Measurements from ENCODE around the gene NOTCH3.
A peak's percentile ranks its signal among the peaks of the same experiment; 100 is the strongest.

NOTCH3 gene

DNA sequence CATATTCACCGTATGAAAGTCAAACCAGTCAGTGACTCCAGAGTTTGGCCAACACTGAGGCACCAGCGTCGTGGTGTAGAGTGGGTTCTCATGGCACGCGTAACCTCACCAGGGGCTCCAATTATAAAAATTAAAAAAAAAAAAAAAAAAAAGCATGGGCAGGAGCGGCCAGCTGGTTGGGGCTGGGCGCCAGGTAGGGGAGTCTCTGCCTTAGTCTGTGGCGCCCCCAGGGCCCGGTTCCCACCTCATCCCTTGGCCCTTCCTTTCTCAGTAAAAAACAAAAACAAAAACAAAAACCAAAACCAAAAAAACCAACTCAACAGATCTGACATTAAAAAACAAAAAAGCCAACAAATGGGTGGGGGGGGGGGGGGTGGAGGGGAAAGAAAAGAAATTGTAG lies 36.1 kb upstream of the NOTCH3 start:
- DNase-seq (ENCODE audit: low read depth in 2 of 2): no peak

DNA sequence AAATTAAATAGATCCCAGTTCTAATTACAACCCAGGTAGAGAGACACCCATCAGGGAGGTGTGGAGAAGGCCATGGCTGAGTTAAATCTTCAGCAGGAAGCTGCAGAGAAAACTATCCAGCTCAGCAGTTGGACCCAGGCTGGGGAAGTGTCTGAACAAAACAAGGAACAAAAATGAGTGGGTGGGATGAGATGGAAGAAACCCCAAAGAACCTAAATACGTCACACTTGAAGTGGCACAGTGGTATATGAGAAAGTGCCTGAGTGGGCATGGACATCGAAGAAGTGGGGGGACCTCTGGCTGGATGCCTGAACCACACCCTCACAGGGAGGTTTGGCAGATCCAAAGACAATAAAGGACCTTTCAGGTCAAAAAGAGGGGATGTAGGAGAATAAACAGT lies 35.0 kb upstream of the NOTCH3 start:
- no peak for DNase-seq (ENCODE audit: low read depth in 2 of 2)

DNA sequence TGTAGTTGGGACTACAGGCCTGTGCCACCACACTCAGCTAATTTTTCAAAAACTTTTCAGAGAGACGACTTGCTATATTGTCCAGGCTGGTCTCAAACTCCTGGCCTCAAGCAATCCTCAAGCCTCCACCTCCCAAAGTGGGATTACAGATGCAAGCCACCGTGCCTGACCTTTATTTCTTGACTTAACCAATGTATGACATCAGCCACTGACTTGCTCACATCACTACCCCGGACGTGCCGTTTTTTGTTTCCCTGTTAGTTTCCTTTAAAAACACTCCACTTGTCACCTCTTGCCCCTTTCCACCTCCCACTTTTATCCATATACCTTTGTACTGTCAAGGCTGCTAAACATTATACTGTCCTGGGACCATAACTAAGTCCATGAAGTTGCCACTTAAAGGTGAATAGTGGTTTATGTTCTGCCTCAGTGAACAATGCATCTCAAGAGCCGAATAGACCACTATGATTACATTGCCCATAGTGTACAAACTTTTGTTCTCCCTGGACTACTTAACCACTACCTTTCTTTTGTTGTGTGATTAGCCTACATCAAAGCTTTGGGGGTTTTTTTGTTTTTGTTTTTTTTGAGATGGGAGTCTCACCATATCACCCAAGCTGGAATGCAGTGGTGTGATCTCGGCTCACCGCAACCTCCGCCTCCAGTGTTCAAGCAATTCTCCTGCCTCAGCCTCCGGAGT lies 33.8 kb upstream of the NOTCH3 start:
- no peak for DNase-seq (ENCODE audit: low read depth in 2 of 2)

DNA sequence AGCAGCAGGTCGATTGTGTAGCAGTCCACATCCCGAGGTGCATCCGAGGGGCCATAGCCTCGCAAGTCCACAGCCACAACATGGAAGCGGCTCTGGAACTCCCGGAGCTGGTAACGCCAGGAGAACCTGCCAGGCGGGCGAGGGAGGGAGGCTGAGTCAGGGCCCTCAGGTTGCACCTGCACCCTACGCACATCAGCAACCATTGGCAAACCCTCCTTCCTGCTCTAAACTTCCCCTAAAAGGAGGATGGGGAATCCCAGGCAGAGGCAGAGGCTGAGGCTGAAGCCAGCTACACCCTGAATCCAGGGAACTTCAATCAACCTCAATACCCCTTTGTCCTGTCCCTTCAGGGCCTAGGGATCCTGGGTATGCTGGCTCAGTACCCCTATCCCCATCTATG lies 30.5 kb upstream of the NOTCH3 start:
- no peak for DNase-seq (ENCODE audit: low read depth in 2 of 2)

DNA sequence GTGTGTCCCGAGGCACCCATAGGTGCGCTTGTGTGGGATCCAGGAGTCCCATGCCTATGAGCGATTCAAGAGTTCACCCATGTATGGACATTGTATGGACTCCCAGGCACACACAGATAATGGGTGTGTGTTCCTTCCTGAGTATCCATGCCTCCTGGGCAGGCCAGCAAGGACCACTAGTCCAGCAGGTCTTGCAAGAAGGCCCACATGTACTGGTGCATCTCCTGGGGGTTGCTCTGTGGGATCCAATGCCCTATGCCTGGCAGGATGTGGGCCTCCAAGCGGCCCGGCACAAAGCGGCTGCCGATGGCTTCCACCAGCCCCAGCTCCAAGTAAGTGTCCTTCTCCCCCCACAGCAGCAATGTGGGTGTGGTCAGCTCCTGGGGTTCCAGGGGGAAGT lies 26.5 kb upstream of the NOTCH3 start:
- DNase-seq (ENCODE audit: low read depth in 2 of 2): no peak

DNA sequence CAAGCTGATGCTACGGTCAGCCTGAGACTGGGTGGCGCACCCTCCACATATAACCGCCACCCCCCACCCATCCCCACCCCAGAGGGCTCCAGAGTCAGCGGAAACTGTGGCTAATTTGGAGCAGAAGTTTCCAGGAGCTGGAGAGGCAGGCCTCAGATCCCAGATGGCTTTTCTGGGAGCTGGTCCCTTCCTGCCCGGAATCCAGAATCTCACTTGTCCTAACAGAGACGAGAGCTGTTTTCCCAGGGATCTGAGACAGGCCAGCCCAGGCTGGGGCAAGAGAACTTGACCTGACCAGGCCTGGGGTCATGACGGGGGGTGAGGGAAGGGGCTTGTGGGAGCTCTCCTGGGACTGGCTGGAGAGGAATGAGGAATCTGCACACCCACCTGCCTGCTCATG lies 25.0 kb upstream of the NOTCH3 start:
- DNase-seq (ENCODE audit: low read depth in 2 of 2): no peak

DNA sequence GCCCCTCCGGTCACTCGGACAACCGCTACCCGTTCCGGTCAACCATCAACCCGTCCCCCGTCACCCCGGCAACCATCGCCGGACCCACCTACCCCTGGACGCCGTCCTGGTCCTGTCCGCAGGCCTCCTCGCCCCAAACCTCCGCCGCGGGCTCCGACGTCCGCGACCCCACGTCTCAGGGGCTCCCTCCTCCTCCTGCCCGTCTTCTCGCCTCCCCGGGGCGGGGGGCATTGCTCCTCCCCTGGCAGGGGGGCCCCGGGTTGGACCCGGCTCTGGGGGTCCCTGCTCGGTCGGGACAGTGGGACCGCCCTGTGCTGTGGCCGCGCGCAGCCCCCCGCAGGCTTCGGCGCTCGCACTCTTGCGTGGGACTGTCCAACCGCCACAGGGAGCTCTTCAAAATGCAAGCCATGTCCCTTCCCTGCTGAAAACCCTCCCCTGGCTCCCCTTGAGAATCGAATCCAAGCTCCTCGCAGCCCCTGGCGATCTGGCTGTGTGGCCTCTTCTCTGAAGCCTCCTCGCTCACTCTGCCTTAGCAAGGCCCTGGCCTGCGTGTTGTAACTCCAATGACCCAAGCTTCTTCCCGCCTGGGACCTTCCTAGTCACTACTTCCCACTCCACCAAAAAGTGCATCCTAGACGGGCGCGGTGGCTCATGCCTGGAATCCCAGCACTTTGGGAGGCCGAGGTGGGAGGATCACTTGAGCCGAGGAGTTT lies 23.0 kb upstream of the NOTCH3 start:
- DNase-seq (ENCODE audit: low read depth in 2 of 2): no peak

DNA sequence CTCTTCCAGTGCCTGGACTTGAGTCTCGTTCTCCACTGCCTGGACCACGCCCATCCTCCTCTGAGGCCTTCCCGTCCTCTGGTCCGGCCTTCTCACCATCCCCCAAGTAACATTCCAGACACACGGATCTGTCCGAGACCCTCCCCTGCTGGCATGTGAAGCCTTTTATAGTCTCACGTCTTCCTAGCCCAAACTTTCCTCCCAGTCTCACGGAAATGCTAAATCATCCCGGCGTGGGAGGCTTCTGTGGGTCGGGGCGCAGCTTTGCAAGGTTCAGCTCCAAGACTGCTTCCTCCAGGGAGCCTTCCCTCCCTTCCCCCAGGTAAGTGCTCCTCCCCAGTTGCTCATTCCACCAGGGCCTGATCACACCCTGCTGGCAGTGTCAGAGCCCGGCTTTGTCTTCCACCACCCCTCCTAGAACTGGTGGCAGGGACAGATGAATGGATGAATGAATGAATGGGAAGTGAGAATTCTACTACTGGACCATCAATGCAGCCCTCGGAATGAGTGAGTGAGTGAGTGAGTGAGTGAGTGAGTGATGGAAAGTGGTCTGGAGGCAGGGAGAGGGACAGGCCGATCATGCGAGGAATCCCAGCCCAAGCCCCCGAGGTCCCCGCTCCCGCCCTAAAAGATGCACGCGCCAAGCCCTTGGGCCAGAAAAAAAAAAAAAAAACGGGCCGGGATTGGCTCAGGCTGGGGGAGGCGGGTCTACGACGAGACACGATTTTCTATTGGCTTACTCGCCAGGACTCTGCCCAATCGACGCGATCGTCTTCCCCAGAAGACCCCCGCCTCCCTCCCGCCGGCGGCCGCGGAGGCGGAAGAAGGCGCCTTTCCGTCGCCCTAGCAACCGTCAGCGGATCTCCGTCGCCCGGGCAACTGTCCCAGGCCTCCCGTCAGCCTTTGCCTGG lies 22.2 kb upstream of the NOTCH3 start:
- peak; percentile 74 to 77 for DNase-seq (ENCODE audit: low read depth in 2 of 2)

DNA sequence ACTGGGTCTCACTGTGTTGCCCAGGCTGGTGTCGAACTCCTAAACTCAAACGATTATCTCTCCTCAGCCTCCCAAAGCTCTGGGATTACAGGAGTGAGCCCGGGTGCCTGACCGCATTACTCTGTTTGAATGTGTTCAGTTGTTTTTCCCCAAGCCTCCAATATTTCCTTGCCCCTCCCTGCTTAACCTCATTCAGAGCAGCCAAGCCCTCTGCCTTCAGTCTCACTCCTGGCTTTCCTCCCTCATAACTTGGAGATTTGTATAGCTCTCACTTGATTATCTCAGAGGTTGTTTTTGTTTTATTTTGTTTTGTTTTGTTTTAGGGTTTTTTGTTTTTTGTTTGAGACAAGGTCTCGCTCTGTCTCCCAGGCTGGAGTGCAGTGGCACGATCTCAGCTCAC lies 20.0 kb upstream of the NOTCH3 start:
- no peak for DNase-seq (ENCODE audit: low read depth in 2 of 2)

DNA sequence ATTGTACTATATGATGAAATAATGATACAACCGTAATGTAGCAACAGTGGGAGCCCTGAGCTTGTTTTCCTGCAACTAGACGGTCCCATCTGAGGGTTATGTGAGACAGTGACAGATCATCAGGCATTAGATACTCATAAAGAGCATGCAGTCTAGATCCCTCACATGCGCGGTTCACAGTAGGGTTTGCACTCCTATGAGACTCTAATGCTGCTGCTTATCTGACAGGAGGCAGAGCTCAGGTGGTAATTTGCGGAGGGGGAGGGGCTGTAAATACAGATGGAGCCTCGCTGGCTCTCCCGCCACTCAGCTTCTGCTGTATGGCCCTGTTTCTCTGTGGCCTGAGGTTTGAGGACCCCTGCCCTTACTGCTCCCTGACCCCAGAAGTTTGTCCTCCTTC lies 17.7 kb upstream of the NOTCH3 start:
- DNase-seq (ENCODE audit: low read depth in 2 of 2): no peak

DNA sequence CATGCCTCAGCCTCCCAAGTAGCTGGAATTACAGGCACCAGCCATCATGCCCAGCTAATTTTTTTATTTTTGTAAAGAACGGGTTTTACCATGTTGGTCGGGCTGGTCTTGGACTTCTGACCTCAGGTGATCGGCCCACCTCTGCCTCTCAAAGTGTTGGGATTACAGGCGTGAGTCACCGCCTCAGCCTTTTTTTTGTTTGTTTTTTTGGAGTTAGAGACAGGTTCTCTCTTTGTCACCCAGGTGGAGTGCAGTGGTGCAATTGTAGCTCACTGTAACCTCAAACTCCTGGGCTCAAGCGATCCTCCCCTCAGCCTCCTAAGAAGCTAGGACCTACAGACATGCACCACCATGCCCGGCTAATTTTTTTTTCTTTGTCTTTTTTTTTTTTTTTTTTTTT lies 15.6 kb upstream of the NOTCH3 start:
- DNase-seq (ENCODE audit: low read depth in 2 of 2): no peak

DNA sequence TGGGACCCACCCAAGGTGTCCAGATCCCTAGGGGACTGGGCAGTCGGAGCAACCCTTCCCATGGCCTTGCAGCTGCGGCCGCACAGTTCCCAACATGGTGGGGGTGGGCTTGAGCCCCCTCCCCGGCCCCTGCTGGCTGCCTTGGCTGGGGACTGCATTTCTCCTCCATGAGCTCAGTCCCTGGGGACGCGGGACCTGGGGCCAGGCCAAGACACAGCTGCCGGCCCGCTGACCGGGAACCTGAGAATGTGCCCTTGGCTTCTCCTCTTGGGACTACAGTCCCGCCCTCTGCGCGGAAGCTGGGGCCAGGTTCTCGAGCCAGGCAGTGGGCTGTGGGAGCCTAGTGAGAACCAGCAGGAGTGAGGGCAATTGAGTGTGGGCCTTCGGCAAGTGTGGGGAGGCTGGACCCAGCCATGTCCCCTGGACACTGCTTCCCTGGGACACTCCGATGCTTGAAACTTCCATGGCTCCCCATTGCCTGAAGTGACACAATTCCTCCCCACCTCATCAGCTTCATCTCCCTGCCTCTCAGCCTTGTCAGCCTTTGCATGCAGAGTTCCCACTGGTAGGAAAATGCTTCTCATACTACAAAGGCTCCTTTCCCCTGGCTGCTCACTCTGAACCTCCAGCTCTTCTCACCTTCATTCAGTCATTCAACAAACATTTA lies 13.1 kb upstream of the NOTCH3 start:
- DNase-seq (ENCODE audit: low read depth in 2 of 2): no peak

DNA sequence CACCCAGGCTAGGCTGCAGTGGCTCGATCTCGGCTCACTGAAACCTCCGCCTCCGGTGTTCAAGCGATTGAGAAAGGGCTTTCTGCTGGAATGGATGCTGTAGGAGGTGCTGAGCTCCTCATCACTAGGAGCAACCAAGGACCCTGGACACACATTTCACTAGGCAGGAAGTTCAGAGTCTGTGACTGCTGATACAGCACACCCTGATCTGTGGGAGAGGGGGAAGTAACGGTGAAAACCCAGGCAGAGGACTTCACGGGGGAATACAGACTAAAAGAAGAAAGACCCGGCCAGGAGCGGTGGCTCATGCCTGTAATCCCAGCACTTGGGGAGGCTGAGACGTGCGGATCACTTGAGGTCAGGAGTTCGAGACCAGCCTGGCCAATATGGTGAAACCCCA lies 11.9 kb upstream of the NOTCH3 start:
- no peak for DNase-seq (ENCODE audit: low read depth in 2 of 2)

DNA sequence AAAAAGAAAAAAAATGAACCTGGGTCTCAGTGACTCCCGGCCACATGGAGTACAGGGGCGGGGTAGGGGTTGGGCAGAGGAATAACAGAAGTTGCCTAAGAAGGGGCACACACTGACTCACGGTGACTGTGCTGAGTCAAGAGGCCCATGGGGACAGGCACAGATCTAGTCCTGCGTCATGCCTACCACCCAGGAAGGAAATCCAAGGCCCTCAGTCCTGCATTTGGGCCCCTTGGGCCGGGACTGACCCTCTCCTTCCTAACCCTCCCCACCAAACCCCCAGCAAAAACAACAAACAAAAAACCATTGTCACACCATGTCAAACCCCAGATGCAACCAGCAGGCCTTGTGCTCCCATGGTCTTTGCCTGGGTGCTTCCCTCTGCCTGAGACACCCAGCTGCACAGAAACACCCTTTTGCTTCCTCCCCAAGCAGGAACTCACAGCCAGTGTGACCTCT lies 9.6 kb upstream of the NOTCH3 start:
- DNase-seq (ENCODE audit: low read depth in 2 of 2): no peak

DNA sequence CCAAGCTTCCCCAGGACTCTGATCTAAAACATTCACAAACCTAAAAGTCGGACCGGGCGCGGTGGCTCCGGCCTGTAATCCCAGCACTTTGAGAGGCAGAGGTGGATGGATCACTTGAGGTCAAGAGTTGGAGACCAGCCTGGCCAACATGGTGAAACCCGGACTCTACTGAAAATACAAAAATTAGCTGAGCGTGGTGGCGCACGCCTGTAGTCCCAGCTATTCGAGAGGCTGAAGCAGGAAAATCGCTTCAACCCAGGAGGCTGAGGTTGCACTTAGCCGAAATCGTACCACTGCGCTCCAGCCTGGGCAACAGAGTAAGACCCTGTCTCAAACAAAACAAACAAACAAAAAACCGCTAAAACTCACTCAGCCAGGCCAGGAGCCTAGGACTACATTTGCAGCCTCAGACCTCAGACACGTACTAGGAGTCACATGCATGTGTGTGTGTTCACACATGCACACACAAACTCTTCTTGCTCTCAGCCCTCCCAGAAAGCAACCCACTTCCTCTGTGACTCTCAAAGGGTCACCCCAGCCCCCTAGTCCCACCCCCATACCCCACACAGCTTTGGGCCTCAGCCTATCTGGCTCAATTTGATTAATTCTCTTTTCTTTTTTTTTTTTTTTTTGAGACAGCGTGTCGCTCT lies 704 bp upstream of the NOTCH3 start:
- no peak for DNase-seq (ENCODE audit: low read depth in 2 of 2)

DNA sequence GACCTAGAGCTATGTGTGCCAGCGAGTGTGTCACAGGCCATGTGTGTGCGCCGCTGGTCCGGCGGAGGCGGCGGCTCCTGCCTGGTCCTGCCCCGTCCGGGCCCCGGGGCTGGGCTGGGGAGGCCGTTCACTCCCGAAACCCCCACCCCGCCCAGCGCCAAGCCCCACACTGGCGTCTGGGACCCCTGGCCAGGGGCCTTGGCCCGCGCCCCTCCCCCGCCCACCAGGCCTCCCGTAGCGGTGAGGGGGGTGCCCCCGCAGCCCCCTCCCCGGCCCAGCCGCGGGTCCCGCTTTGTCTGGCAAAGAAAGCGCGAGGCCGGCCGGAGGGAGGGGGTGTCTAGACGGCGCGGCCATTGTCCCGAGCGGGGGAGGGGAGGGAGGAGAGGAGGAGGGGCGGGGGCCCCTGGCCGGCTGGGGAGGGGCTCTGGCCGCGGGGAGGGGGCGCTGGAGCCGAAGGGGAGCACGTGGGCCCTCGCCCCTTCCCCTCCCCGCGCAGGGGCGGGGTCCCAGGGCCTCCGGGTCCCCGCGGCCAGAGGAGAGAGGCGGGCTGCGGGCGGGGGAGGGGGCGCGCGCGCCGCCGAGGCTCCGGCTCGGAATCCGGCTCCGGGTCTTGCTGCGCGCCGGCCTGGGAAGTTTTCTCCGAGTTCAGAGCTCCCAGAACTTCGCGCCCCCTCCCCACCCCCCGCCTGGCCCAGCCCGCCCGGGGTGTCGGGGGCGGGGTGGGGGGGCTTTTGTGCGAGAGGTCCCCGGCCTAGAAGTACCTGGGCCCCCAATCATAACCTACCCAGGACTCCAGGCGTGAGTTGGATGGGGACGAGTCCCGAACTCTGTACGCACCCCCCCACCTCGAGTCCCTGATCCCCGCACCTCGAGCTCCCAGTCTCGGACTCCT lies 888 bp downstream of the NOTCH3 start:
- no peak for DNase-seq (ENCODE audit: low read depth in 2 of 2)

DNA sequence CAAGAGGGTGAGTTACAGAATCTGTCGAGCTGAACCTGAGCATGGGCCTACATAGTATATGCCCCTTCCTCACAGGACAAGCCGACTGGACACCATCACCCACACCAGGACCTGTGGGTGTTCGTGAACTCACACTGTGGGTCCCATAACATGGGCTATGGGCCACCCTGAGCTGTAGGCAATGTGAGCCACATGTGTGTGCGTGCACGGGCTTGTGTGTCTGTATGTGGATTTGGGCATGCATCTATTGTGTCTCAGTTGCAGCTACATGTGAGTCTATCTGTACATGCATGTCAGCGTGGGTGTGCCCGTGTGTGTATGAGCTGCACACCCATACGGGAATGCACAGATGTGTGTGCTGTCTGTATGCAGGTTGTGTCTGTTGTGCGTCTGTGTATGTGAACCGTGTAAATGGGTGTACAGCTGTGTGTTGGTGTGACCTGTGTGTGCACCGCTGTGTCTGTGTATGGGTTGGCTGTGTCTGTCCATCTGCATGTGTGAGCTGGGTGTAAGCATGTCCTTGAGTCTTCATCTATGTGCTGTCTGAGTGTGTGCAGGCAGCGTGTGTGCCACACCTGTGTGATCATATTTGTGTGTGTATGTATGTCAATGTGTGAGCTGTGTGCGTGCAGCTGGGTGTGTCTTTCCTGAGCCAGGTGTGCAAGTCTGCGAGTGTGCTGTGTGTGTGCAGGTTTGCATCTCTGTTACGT lies 1.7 kb downstream of the NOTCH3 start:
- DNase-seq (ENCODE audit: low read depth in 2 of 2): no peak

DNA sequence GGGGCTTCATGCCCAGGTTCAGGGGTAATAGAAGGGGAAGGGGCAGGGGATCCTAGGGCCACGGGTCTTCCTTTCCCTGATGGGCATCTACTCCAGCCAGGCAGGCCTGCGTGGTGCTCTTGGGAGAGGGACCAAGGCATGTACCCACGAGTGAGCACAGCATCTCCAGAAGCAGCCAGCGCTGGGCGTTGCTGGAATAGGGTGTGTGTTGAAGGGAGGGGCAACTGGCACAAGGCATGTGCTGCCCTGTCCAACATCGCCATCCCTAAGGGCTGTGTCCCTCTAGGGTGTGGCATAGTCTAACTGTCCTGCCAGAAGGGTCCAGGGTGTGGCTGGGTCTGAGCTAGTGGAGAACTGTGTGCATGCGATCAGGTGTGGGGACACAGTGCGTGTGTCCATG lies 2.9 kb downstream of the NOTCH3 start:
- DNase-seq (ENCODE audit: low read depth in 2 of 2): no peak

DNA sequence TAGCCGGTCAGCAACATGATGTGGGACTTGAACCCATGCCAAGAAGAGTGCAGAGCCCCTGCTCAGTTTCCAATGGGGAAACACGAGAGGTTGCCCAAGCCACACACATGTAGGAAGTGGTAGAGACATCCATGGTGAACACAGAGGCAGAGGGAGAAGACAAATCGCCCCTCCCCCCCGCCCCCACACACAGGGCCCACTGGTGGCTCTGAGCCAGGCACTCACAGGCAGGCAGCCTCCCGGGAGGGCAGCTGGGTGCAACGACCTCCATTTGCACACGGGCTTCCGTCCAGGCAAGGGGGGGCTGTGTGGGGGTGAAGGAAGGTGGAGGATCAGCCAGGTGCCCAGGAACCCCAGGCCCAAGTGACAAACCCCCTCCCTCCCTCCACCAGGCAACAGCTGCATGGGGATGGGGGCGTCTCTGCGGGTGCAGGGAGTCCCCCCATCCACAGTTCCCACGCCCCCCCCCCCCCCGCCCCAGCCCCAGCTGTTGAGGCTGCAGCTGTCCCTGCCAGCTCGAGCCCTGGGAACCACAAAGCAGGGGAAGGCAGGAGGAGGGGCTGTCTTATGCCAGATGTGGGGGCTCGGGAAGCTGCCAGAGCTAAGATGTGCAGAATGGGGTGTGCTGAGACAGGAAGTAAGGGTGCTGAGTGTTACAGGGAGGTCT lies 3.4 kb downstream of the NOTCH3 start:
- no peak for DNase-seq (ENCODE audit: low read depth in 2 of 2)

Data from stimulated activated CD8-positive, alpha-beta memory T cell treated with anti-CD3 and anti-CD28 coated beads, Interleukin-15, amount 100 ng/mL, for 48 hours (primary cell).